HG02943 (cell line): Measurements from ENCODE around the gene ZHX3.
"Not testable (repeated sequence)": the region's sequence is repeated elsewhere in the genome, so short reads cannot be mapped to it uniquely, and the experiment has no call there.

Experiments used
- ATAC-seq: cut with Tn5 transposase; IDR thresholded peaks from one replicate; pipeline ENCODE4 v1.9.1; 2021; ENCODE audit warnings: mild to moderate bottlenecking, low read depth, moderate library complexity; ENCODE audit not compliant: unreplicated experiment

ZHX3 gene

GRCh38 chr20:41334443-41335421, 17.2 kb upstream of the ZHX3 start:
- ATAC-seq, result no peak

GRCh38 chr20:41334036-41334435, 16.5 kb upstream of the ZHX3 start:
- ATAC-seq, result no peak

- no peak for ATAC-seq
These were observed 14.2 kb upstream of the ZHX3 start for GRCh38 chr20:41331731-41332130.

GRCh38 chr20:41330941-41331340, 13.4 kb upstream of the ZHX3 start:
- no peak for ATAC-seq

- no peak for ATAC-seq
These were observed 12.8 kb upstream of the ZHX3 start for GRCh38 chr20:41330343-41330720.

- no peak for ATAC-seq
These were observed 12.2 kb upstream of the ZHX3 start for GRCh38 chr20:41329435-41330342.

- ATAC-seq, result no peak
These were observed 9.6 kb upstream of the ZHX3 start for GRCh38 chr20:41327178-41327577.

- no peak for ATAC-seq
These were observed 3.4 kb upstream of the ZHX3 start for GRCh38 chr20:41320976-41321375.

- ATAC-seq, result no peak
These were observed 2.9 kb upstream of the ZHX3 start for GRCh38 chr20:41320441-41320840.

GRCh38 chr20:41318271-41318649, 729 bp upstream of the ZHX3 start:
- no peak for ATAC-seq

GRCh38 chr20:41316602-41317545, 657 bp downstream of the ZHX3 start:
- ATAC-seq, result peak; percentile 68

GRCh38 chr20:41316051-41316450, 1.5 kb downstream of the ZHX3 start:
- no peak for ATAC-seq

GRCh38 chr20:41314386-41314785, 3.1 kb downstream of the ZHX3 start:
- ATAC-seq, result no peak

- not testable (repeated sequence) for ATAC-seq
These were observed 5.5 kb downstream of the ZHX3 start for GRCh38 chr20:41312009-41312408.

- no peak for ATAC-seq
These were observed 7.7 kb downstream of the ZHX3 start for GRCh38 chr20:41309817-41310216.

GRCh38 chr20:41308726-41309413, 8.7 kb downstream of the ZHX3 start:
- ATAC-seq, result no peak

GRCh38 chr20:41308290-41308711, 9.2 kb downstream of the ZHX3 start:
- no peak for ATAC-seq

- ATAC-seq, result no peak
These were observed 10.5 kb downstream of the ZHX3 start for GRCh38 chr20:41307021-41307420.

- peak; percentile 92 for ATAC-seq
These were observed 11.3 kb downstream of the ZHX3 start for GRCh38 chr20:41306061-41306727.
